Peyer's patch (tissue), 4 donors: ENCODE results near the gene ZNF214.

ENCODE experiments used
- CTCF ChIP-seq, 6 experiments: fragments of 450-650 bp in 4 of 6; fragments of 200-600 bp in 2 of 6; sonication (generic) in 1 of 6; IDR thresholded peaks; one replicate each; pipeline ENCODE4 v1.5.1; 2017 to 2019; ENCODE audit warnings: antibody characterized with exemption in 6 of 6, mild to moderate bottlenecking in 3 of 6, moderate library complexity in 1 of 6
- POLR2A ChIP-seq, 2 donors: fragments of 450-650 bp; IDR thresholded peaks; one replicate each; pipeline ENCODE4 v1.5.1; 2017; ENCODE audit warnings: antibody characterized with exemption in 2 of 2, mild to moderate bottlenecking in 2 of 2, moderate library complexity in 2 of 2

GRCh38 chr11:6992026-6992425 lies 28.1 kb downstream of the ZNF214 start:
- TF ChIP-seq CTCF (IDR thresholded peaks at IDR 0.05) (no peak), POLR2A (IDR thresholded peaks at IDR 0.05) (no peak)
